GM12878 (cell line): ENCODE measurements around the gene IFNAR2. TPM values are rescaled to one million over a fixed set of nuclear protein-coding genes. Genes with fewer than 3 reads are reported as not detected.

ENCODE experiments used
- ATAC-seq: fragments of 200-7000 bp; cut with Tn5 transposase; 3 replicates; pipeline ENCODE4 v1.9.1; 2020; ENCODE audit warnings: mild to moderate bottlenecking, moderate library complexity
- BruUV-seq: library from RNA; stranded (reverse); fragments of 400-500 nt; replicated peaks from 2 replicates; lab custom pipeline; 2021; lab: Mats Ljungman, UMichigan
- CTCF ChIA-PET: fragments of 300-600 bp; sonication (Branson Sonifier 250); formaldehyde crosslinking; extraction: SDS; loops from one replicate; lab custom pipeline; 2021; ENCODE audit warnings: inconsistent platforms; lab: Yijun Ruan, JAX
- POLR2A ChIA-PET: fragments of 350-600 bp; formaldehyde crosslinking; extraction: SDS; loops from one replicate; lab custom pipeline; 2021; ENCODE audit warnings: inconsistent platforms; lab: Charles Lee
- RAD21 ChIA-PET: fragments of 300-600 bp; sonication (Branson Sonifier 250); formaldehyde crosslinking; loops from one replicate; lab custom pipeline; 2023; ENCODE audit warnings: antibody characterized with exemption; ENCODE audit not compliant: unreplicated experiment; lab: Charles Lee
- SMC1A ChIA-PET: fragments of 300-600 bp; sonication (Branson Sonifier 250); formaldehyde crosslinking; loops from one replicate; lab custom pipeline; 2023; ENCODE audit not compliant: unreplicated experiment, uncharacterized antibody; lab: Charles Lee
- DNase-seq: peaks from one replicate; pipeline ENCODE4 v3.0.0-alpha.2; 2011; ENCODE audit warnings: low read depth, low spot score
- FAIRE-seq: peaks from 3 replicates; lab custom pipeline; 2011; peaks lifted over from hg19 to GRCh38; lab: Jason Lieb, UNC
- H2AFZ ChIP-seq: 2 replicates; pipeline ENCODE4 v1.6.0; 2011; ENCODE audit warnings: low read depth, low read length, control low read depth; ENCODE audit not compliant: control insufficient read depth
- H3K27ac ChIP-seq: 2 replicates; pipeline ENCODE4 v1.5.1; 2011; ENCODE audit warnings: control low read depth; ENCODE audit not compliant: control insufficient read depth, insufficient read depth
- H3K27me3 ChIP-seq, 2 experiments: replicated peaks in 1 of 2; 2 replicates each; pipeline versions ENCODE4 v1.6.0 to v1.6.1; 2011; ENCODE audit warnings: low read length in 1 of 2; ENCODE audit not compliant: control insufficient read depth in 2 of 2, insufficient read depth in 2 of 2
- H3K36me3 ChIP-seq, 2 experiments: 2 replicates each; pipeline ENCODE4 v1.5.1; 2011; ENCODE audit warnings: low read length in 1 of 2; ENCODE audit not compliant: control insufficient read depth in 2 of 2, insufficient read depth in 2 of 2
- H3K4me1 ChIP-seq: 2 replicates; pipeline ENCODE4 v1.6.1; 2011; ENCODE audit warnings: mild to moderate bottlenecking, low read length, moderate library complexity, mixed read lengths; ENCODE audit not compliant: control insufficient read depth, insufficient read depth
- H3K4me2 ChIP-seq: 2 replicates; pipeline ENCODE4 v1.6.0; 2011; ENCODE audit warnings: control low read depth; ENCODE audit not compliant: control insufficient read depth, insufficient read depth
- H3K4me3 ChIP-seq: fragments of 200-600 bp; sonication (generic); 2 replicates; pipeline ENCODE4 v1.5.1; 2016
- H3K79me2 ChIP-seq: 2 replicates; pipeline ENCODE4 v1.6.0; 2011; ENCODE audit warnings: low read length; ENCODE audit not compliant: control insufficient read depth, insufficient read depth
- H3K9ac ChIP-seq: 2 replicates; pipeline ENCODE4 v1.8.0; 2011; ENCODE audit warnings: low read length, control low read depth, mixed read lengths; ENCODE audit not compliant: control insufficient read depth, insufficient read depth
- H3K9me3 ChIP-seq: replicated peaks from 3 replicates; pipeline ENCODE4 v1.5.1; 2011; ENCODE audit warnings: mild to moderate bottlenecking, low read length; ENCODE audit not compliant: control insufficient read depth, insufficient read depth
- H4K20me1 ChIP-seq: 2 replicates; pipeline ENCODE4 v1.6.0; 2011; ENCODE audit not compliant: control insufficient read depth, insufficient read depth
- CEBPB ChIP-seq, 2 experiments: fragments of 150-350 bp in 1 of 2; IDR thresholded peaks; 2 replicates each; pipeline ENCODE4 v1.6.1; 2012 to 2014; ENCODE audit warnings: low read depth in 2 of 2, low read length in 2 of 2, borderline replicate concordance in 1 of 2, inconsistent platforms in 1 of 2
- IRF4 ChIP-seq: IDR thresholded peaks from 2 replicates; pipeline ENCODE4 v1.6.1; 2011; ENCODE audit warnings: low read depth, low read length
- MTA2 ChIP-seq: fragments of 450-650 bp; IDR thresholded peaks from 2 replicates; pipeline ENCODE4 v1.6.1; 2016; ENCODE audit warnings: low read depth, mild to moderate bottlenecking, moderate library complexity
- MTA3 ChIP-seq: IDR thresholded peaks from 2 replicates; pipeline ENCODE4 v1.6.1; 2012; ENCODE audit warnings: low read length, inconsistent platforms, borderline replicate concordance
- NFYA ChIP-seq: IDR thresholded peaks from 2 replicates; pipeline ENCODE4 v1.6.1; 2011; ENCODE audit warnings: low read depth, mild to moderate bottlenecking, low read length, improper control_type of control experiment, borderline replicate concordance
- RAD21 ChIP-seq: IDR thresholded peaks from 2 replicates; pipeline ENCODE4 v1.6.1; 2011; ENCODE audit warnings: mild to moderate bottlenecking, low read depth, low read length, moderate library complexity; ENCODE audit not compliant: insufficient read depth
- RB1 ChIP-seq: fragments of 450-650 bp; formaldehyde crosslinking; IDR thresholded peaks from 2 replicates; pipeline ENCODE4 v1.6.1; 2017; ENCODE audit warnings: mild to moderate bottlenecking, borderline replicate concordance
- SMC3 ChIP-seq: IDR thresholded peaks from 2 replicates; pipeline ENCODE4 v1.6.1; 2011; ENCODE audit warnings: low read length, improper control_type of control experiment, borderline replicate concordance
- SUPT20H ChIP-seq: IDR thresholded peaks from 2 replicates; pipeline ENCODE4 v1.6.1; 2011; ENCODE audit warnings: low read depth, mild to moderate bottlenecking, low read length, moderate library complexity, borderline replicate concordance; ENCODE audit not compliant: control insufficient read depth
- YBX1 ChIP-seq: fragments of 450-650 bp; IDR thresholded peaks from 2 replicates; pipeline ENCODE4 v1.6.1; 2016; ENCODE audit warnings: antibody characterized with exemption
- WGBS: methylation state at CpG from one replicate; pipeline ENCODE4 v1.1.6; 2016; ENCODE audit warnings: low lambda C conversion rate; ENCODE audit not compliant: insufficient replicate concordance, insufficient coverage; ENCODE audit errors: missing lambda C conversion rate; 5-methylcytosine and 5-hydroxymethylcytosine counted together
- in situ Hi-C: fragments of 300-500 bp; cut with MboI; formaldehyde crosslinking; loops from 9 replicates; pipeline ENCODE4 v1.14.3; 2018; ENCODE audit warnings: mixed read lengths
- intact Hi-C: fragments of 100-400 bp; cut with micrococcal nuclease; formaldehyde crosslinking; loops from one replicate; pipeline ENCODE4 v1.14.2; 2022; ENCODE audit not compliant: unreplicated experiment
- polyA plus RNA-seq, 11 experiments: library from polyadenylated mRNA; depleted of rRNA in 4 of 11; unstranded in 6 of 11; stranded (reverse) in 5 of 11; fragments of >200 nt; fragmentation: Nextera tagmentation in 4 of 11; fragmentation: Illumina TruSeq in 1 of 11; extraction: Ambion mirVana in 4 of 11; extraction: Trizol in 1 of 11; gene quantifications; 1 replicate in 1 of 11; 2 replicates in 10 of 11; pipeline versions ENCODE4 v1.2.1 to v1.2.3, GENCODE V29; 2011 to 2016; ENCODE audit warnings: inconsistent platforms in 2 of 11, missing spikeins in 2 of 11, low read depth in 1 of 11
- total RNA-seq, 4 experiments: library from RNA; depleted of rRNA in 3 of 4; stranded (reverse); fragments of >200 nt in 3 of 4; fragmentation: Illumina TruSeq in 1 of 4; extraction: Trizol in 1 of 4; gene quantifications; 2 replicates each; pipeline versions ENCODE4 v1.2.1 to v1.2.3, GENCODE V29; 2013 to 2021
- TF ChIP-seq, protein P1 (sequence below): fragments of 450-650 bp; IDR thresholded peaks from 2 replicates; pipeline ENCODE4 v1.6.1; 2017; ENCODE audit warnings: mild to moderate bottlenecking, low read depth, inconsistent platforms; ENCODE audit not compliant: poor library complexity, severe bottlenecking
- TF ChIP-seq, protein P2 (sequence below), 3 experiments: IDR thresholded peaks in 2 of 3; conservative IDR thresholded peaks in 1 of 3; 2 replicates each; pipeline ENCODE4 v1.5.1; 2011; ENCODE audit warnings: low read depth in 3 of 3, low read length in 3 of 3, mild to moderate bottlenecking in 3 of 3, control low read depth in 2 of 3, moderate library complexity in 2 of 3, inconsistent platforms in 1 of 3, mixed read lengths in 1 of 3; ENCODE audit not compliant: control insufficient read depth in 2 of 3, insufficient read depth in 1 of 3; ENCODE audit errors: extremely low read depth in 1 of 3

Gene IFNAR2
- total and polyA plus RNA-seq, 10 of the 15 experiments (the other 5 are each of a cell fraction or from before 2014, with no cell fraction given): 8.5 to 99.7 (median 58.1) TPM

GRCh38 chr21:33196941-33197374 lies 32.8 kb upstream of the IFNAR2 start:
- CTCF ChIA-PET: interaction anchor here (0.5 to 10.7 kb wide), 92 partner anchors 20 to 547 kb away, joined by 3 to 319 read pairs (median 4); partner anchors contain the start of genes DNAJC28, IFNAR1 and IL10RB
- Histone ChIP-seq H3K27ac (no peak overlapping the region), H3K4me2 (no peak overlapping the region), H3K4me1 (peaks cover 9% of the 10 kb centered on the region; the same call in 1 of the 2 replicates), H3K27me3 (peaks cover 0 to 2% of the 10 kb centered on the region in 2 experiments; a peak in 1 of 4 replicates), H3K4me3 (no peak overlapping the region), H2AFZ (peak overlapping the region; percentile 37; the same call in 1 of the 2 replicates), H3K9me3 (no peaks in the 10 kb centered on the region), H4K20me1 (no peaks in the 10 kb centered on the region), H3K79me2 (no peaks in the 10 kb centered on the region), H3K9ac (no peak overlapping the region), H3K36me3 (no peaks in the 10 kb centered on the region)
- BruUV-seq: no TSS peak
- intact Hi-C loops (loop anchor here (2.0 to 10.0 kb wide), 4 partner anchors 65 to 362 kb away; partner anchors contain the start of gene OLIG1), in situ Hi-C loops (loop anchor here (5.0 kb wide), 1 partner anchor 365 kb away; no protein-coding TSS in a partner anchor)
- TF ChIP-seq CEBPB (IDR thresholded peaks at IDR 0.05; ENCODE audit: borderline replicate concordance in 1 of 2, low read depth in 2 of 2, low read length in 2 of 2) (no peak), MTA3 (no peak), YBX1 (no peak), SUPT20H (no peak), RAD21 (peak; percentile 81), IRF4 (no peak), SMC3 (peak; percentile 68), RB1 (peak; percentile 50; the same call in 1 of the 2 replicates), MTA2 (no peak), NFYA (no peak)
- TF ChIP-seq, protein P1, sequence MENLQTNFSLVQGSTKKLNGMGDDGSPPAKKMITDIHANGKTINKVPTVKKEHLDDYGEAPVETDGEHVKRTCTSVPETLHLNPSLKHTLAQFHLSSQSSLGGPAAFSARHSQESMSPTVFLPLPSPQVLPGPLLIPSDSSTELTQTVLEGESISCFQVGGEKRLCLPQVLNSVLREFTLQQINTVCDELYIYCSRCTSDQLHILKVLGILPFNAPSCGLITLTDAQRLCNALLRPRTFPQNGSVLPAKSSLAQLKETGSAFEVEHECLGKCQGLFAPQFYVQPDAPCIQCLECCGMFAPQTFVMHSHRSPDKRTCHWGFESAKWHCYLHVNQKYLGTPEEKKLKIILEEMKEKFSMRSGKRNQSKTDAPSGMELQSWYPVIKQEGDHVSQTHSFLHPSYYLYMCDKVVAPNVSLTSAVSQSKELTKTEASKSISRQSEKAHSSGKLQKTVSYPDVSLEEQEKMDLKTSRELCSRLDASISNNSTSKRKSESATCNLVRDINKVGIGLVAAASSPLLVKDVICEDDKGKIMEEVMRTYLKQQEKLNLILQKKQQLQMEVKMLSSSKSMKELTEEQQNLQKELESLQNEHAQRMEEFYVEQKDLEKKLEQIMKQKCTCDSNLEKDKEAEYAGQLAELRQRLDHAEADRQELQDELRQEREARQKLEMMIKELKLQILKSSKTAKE: no peak
- TF ChIP-seq, protein P2, sequence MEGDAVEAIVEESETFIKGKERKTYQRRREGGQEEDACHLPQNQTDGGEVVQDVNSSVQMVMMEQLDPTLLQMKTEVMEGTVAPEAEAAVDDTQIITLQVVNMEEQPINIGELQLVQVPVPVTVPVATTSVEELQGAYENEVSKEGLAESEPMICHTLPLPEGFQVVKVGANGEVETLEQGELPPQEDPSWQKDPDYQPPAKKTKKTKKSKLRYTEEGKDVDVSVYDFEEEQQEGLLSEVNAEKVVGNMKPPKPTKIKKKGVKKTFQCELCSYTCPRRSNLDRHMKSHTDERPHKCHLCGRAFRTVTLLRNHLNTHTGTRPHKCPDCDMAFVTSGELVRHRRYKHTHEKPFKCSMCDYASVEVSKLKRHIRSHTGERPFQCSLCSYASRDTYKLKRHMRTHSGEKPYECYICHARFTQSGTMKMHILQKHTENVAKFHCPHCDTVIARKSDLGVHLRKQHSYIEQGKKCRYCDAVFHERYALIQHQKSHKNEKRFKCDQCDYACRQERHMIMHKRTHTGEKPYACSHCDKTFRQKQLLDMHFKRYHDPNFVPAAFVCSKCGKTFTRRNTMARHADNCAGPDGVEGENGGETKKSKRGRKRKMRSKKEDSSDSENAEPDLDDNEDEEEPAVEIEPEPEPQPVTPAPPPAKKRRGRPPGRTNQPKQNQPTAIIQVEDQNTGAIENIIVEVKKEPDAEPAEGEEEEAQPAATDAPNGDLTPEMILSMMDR (IDR thresholded peaks at IDR 0.05 in 2 of 3, conservative IDR thresholded peaks at IDR 0.05 in 1 of 3; ENCODE audit: control insufficient read depth in 2 of 3, extremely low read depth in 1 of 3, insufficient read depth in 1 of 3, low read depth in 3 of 3, low read length in 3 of 3): peak; percentile 60 to 73 (median 62)
- RAD21 ChIA-PET: interaction anchor here (0.7 to 3.9 kb wide), 36 partner anchors 8 to 409 kb away, joined by 3 to 47 read pairs (median 4); partner anchors contain the start of genes DONSON, IFNAR1 and IL10RB
- ATAC-seq (peak; percentile 65), FAIRE-seq (peak; percentile 75), DNase-seq (no peak)
- SMC1A ChIA-PET: interaction anchor here (0.7 to 3.8 kb wide), 46 partner anchors 12 to 408 kb away, joined by 3 to 62 read pairs (median 4); partner anchors contain the start of gene IL10RB
- 10% methylated on average over 14 of the region's 14 CpGs for WGBS
- POLR2A ChIA-PET: interaction anchor here (0.8 to 1.0 kb wide), 2 partner anchors 66 to 167 kb away, joined by 3 read pairs; no protein-coding TSS in a partner anchor
